WTC11 (cell line): ENCODE results near the gene EHMT1. TPM values are rescaled to one million over a fixed set of nuclear protein-coding genes. Genes with fewer than 3 reads are reported as not detected.

Experiments used
- ATAC-seq: fragments of 200-7000 bp; cut with Tn5 transposase; 2 replicates; pipeline ENCODE4 v1.10.0; 2021; ENCODE audit warnings: mild to moderate bottlenecking, moderate library complexity
- CTCF ChIA-PET: fragments of 300-600 bp; sonication (Branson Sonifier 250); formaldehyde crosslinking; loops from one replicate; lab custom pipeline; 2021; ENCODE audit warnings: antibody characterized with exemption; lab: Charles Lee
- POLR2A ChIA-PET: fragments of 350-600 bp; sonication (Branson Sonifier 250); formaldehyde crosslinking; loops from one replicate; lab custom pipeline; 2021; ENCODE audit warnings: antibody characterized with exemption; lab: Charles Lee
- DNase-seq: peaks from one replicate; pipeline ENCODE4 v3.0.0; 2021; ENCODE audit warnings: low spot score
- H3K27ac Mint-ChIP-seq: 2 replicates; pipeline ENCODE4 v1.8.0; 2021; ENCODE audit warnings: mixed read lengths
- H3K27me3 Mint-ChIP-seq: 2 replicates; pipeline ENCODE4 v1.8.0; 2021; ENCODE audit warnings: low read depth, mild to moderate bottlenecking, moderate library complexity, mixed read lengths
- H3K36me3 Mint-ChIP-seq: 2 replicates; pipeline ENCODE4 v1.8.0; 2021; ENCODE audit warnings: mixed read lengths
- H3K4me1 Mint-ChIP-seq: 2 replicates; pipeline ENCODE4 v1.8.0; 2022; ENCODE audit warnings: mixed read lengths
- H3K4me3 Mint-ChIP-seq: 2 replicates; pipeline ENCODE4 v1.8.0; 2021; ENCODE audit warnings: mild to moderate bottlenecking, moderate library complexity, mixed read lengths
- H3K9me3 Mint-ChIP-seq: 2 replicates; pipeline ENCODE4 v1.8.0; 2021; ENCODE audit warnings: mixed read lengths
- ATF1 ChIP-seq: sonication (generic); formaldehyde crosslinking; IDR thresholded peaks from 2 replicates; pipeline ENCODE4 v1.8.1; 2023; ENCODE audit warnings: mild to moderate bottlenecking, moderate library complexity, missing genetic modification reagents
- CREB1 ChIP-seq: sonication (generic); formaldehyde crosslinking; IDR thresholded peaks from 2 replicates; pipeline ENCODE4 v1.8.0; 2023; ENCODE audit warnings: mild to moderate bottlenecking, missing genetic modification reagents
- E2F4 ChIP-seq: sonication (generic); formaldehyde crosslinking; IDR thresholded peaks from 2 replicates; pipeline ENCODE4 v1.8.1; 2022; ENCODE audit warnings: low read depth, mild to moderate bottlenecking, moderate library complexity, missing genetic modification reagents, borderline replicate concordance
- EMX1 ChIP-seq: fragments of 250-450 bp; sonication (Bioruptor Pico); IDR thresholded peaks from 2 replicates; pipeline ENCODE4 v1.8.0; 2021; ENCODE audit warnings: mild to moderate bottlenecking
- HMGXB4 ChIP-seq: sonication (generic); formaldehyde crosslinking; IDR thresholded peaks from 2 replicates; pipeline ENCODE4 v1.8.1; 2023; ENCODE audit warnings: mild to moderate bottlenecking, moderate library complexity, missing genetic modification reagents
- IRF1 ChIP-seq: sonication (generic); formaldehyde crosslinking; IDR thresholded peaks from 2 replicates; pipeline ENCODE4 v1.8.0; 2023; ENCODE audit warnings: missing genetic modification reagents
- KAT7 ChIP-seq: sonication (generic); formaldehyde crosslinking; IDR thresholded peaks from 2 replicates; pipeline ENCODE4 v1.8.1; 2023; ENCODE audit warnings: missing genetic modification reagents, mild to moderate bottlenecking, borderline replicate concordance
- MLX ChIP-seq: sonication (generic); formaldehyde crosslinking; IDR thresholded peaks from 2 replicates; pipeline ENCODE4 v1.8.1; 2023; ENCODE audit warnings: mild to moderate bottlenecking, missing genetic modification reagents, moderate library complexity
- MYBL2 ChIP-seq: sonication (generic); formaldehyde crosslinking; IDR thresholded peaks from 2 replicates; pipeline ENCODE4 v1.8.1; 2023; ENCODE audit warnings: mild to moderate bottlenecking, moderate library complexity, missing genetic modification reagents
- PRRX2 ChIP-seq: fragments of 250-450 bp; sonication (Bioruptor Pico); IDR thresholded peaks from 2 replicates; pipeline ENCODE4 v1.8.0; 2021; ENCODE audit warnings: mild to moderate bottlenecking
- ZBTB43 ChIP-seq: sonication (generic); formaldehyde crosslinking; IDR thresholded peaks from 2 replicates; pipeline ENCODE4 v1.8.1; 2023; ENCODE audit warnings: mild to moderate bottlenecking, missing genetic modification reagents
- ZNF138 ChIP-seq: sonication (generic); formaldehyde crosslinking; conservative IDR thresholded peaks from 2 replicates; pipeline ENCODE4 v1.8.1; 2022; ENCODE audit warnings: mild to moderate bottlenecking, moderate library complexity, missing genetic modification reagents
- ZNF532 ChIP-seq: fragments of 250-450 bp; sonication (Bioruptor Pico); IDR thresholded peaks from 2 replicates; pipeline ENCODE4 v1.9.0; 2021; ENCODE audit warnings: mild to moderate bottlenecking, borderline replicate concordance
- ZSCAN18 ChIP-seq: fragments of 250-450 bp; sonication (Bioruptor Pico); IDR thresholded peaks from 2 replicates; pipeline ENCODE4 v2.1.2; 2022; ENCODE audit warnings: mild to moderate bottlenecking, moderate library complexity
- total RNA-seq: library from RNA; stranded (reverse); gene quantifications from 3 replicates; pipeline ENCODE4 v1.2.3, GENCODE V29; 2021

Gene EHMT1
- total RNA-seq, 1 experiment from 2014 or later = 170 TPM

GRCh38 chr9:137719194-137719593 is 100.4 kb downstream of the EHMT1 start (continued):
- no peak for TF ChIP-seq ZNF532 (CRISPR knock-in tag)
- no peak for TF ChIP-seq ZSCAN18
- no peak for TF ChIP-seq ZNF138 (CRISPR knock-in tag)
- TF ChIP-seq ATF1 = no peak
- TF ChIP-seq MLX (CRISPR knock-in tag) = no peak
- no peak for TF ChIP-seq MYBL2 (CRISPR knock-in tag)
- no peak for TF ChIP-seq E2F4
- TF ChIP-seq PRRX2 = no peak
- no peak for TF ChIP-seq HMGXB4 (CRISPR knock-in tag)

GRCh38 chr9:137720571-137721110 is 101.8 kb downstream of the EHMT1 start:
- DNase-seq (no peak), ATAC-seq (no peak)
- Mint-ChIP-seq H3K27ac (peak overlapping the region; percentile 45), H3K4me3 (no peak overlapping the region), H3K9me3 (peaks cover 24% of the 10 kb centered on the region), H3K36me3 (peaks cover 60% of the 10 kb centered on the region), H3K4me1 (peaks cover 26% of the 10 kb centered on the region), H3K27me3 (no peaks in the 10 kb centered on the region)
- CTCF ChIA-PET = interaction anchor here (0.7 to 0.9 kb wide), 2 partner anchors 49 to 142 kb away, joined by 3 read pairs; partner anchors contain the start of gene DPH7
- TF ChIP-seq CREB1 (no peak), ZBTB43 (CRISPR knock-in tag) (peak; percentile 79; the same call in 1 of the 2 replicates), KAT7 (CRISPR knock-in tag) (no peak), EMX1 (no peak), IRF1 (CRISPR knock-in tag) (no peak)
- POLR2A ChIA-PET = no interaction called here
